Thoracic aorta (tissue), 2 donors: ENCODE results near the gene MAPK10. TPM values are rescaled to one million over a fixed set of nuclear protein-coding genes. Genes with fewer than 3 reads are reported as not detected.

Experiments used
- ATAC-seq: fragments of 150-250 bp; one replicate; pipeline ENCODE4 v1.8.0; 2017; ENCODE audit warnings: low read depth; ENCODE audit not compliant: insufficient number of reproducible peaks, low FRiP score
- DNase-seq: peaks from one replicate; pipeline ENCODE4 v3.0.0-alpha.2; 2020; ENCODE audit warnings: low spot score
- H3K27ac ChIP-seq, 2 donors: fragments of 200-600 bp; sonication (generic); 1 replicate in 1 of 2; 2 replicates in 1 of 2; pipeline ENCODE4 v1.5.1; 2016; ENCODE audit warnings: mild to moderate bottlenecking in 2 of 2, moderate library complexity in 2 of 2
- H3K27me3 ChIP-seq: fragments of 200-600 bp; sonication (generic); replicated peaks from 2 replicates; pipeline ENCODE4 v1.6.0; 2016; ENCODE audit warnings: mild to moderate bottlenecking; ENCODE audit not compliant: insufficient read depth
- H3K36me3 ChIP-seq: fragments of 200-600 bp; sonication (generic); one replicate; pipeline ENCODE4 v1.5.1; 2016
- H3K4me1 ChIP-seq, 2 donors: fragments of 200-600 bp; sonication (generic); 1 replicate in 1 of 2; 2 replicates in 1 of 2; pipeline versions ENCODE4 v1.5.1 to v1.6.0; 2016; ENCODE audit warnings: low read depth in 2 of 2, mild to moderate bottlenecking in 1 of 2; ENCODE audit not compliant: control insufficient read depth in 1 of 2
- H3K4me3 ChIP-seq: fragments of 200-600 bp; sonication (generic); 2 replicates; pipeline ENCODE4 v1.5.1; 2016; ENCODE audit warnings: mild to moderate bottlenecking
- H3K9me3 ChIP-seq: fragments of 200-600 bp; sonication (generic); 2 replicates; pipeline ENCODE4 v1.5.1; 2016
- total RNA-seq, 2 donors: library from RNA; depleted of rRNA; stranded (reverse); fragments of >200 nt; gene quantifications; one replicate each; pipeline versions ENCODE4 v1.1.0 to v1.2.3, GENCODE V29; 2016
- TF ChIP-seq, protein P1 (sequence below): fragments of 200-600 bp; sonication (generic); IDR thresholded peaks from one replicate; pipeline ENCODE4 v1.5.1; 2019; ENCODE audit warnings: antibody characterized with exemption

MAPK10 gene
- total RNA-seq, 2 donors from 2014 or later = 28.8 to 44.7 TPM

DNA sequence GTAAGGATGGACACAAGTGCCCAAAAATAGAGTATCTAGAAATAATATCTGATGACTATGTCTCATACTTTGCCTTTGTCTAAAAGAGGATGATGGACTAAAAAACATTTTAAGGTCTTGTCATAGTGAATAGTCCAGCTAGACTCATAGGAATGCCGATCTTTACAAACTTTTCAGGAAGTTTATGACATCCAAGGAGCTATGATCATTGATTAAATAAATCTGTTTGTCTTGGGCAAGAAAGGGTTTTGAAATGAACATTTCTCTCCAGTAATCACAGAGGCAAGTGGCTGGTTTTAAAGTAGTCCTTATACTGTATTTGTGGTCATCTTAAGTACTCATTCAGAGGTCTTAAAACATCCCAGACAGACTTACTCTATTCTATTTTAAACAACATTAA is 109.8 kb downstream of the MAPK10 start:
- no peaks in the 10 kb centered on the region for H3K4me1 ChIP-seq
- DNase-seq (no peak), ATAC-seq (no peak)
- no peaks in the 10 kb centered on the region for H3K9me3 ChIP-seq
- H3K4me3 ChIP-seq = no peak overlapping the region
- TF ChIP-seq, protein P1, sequence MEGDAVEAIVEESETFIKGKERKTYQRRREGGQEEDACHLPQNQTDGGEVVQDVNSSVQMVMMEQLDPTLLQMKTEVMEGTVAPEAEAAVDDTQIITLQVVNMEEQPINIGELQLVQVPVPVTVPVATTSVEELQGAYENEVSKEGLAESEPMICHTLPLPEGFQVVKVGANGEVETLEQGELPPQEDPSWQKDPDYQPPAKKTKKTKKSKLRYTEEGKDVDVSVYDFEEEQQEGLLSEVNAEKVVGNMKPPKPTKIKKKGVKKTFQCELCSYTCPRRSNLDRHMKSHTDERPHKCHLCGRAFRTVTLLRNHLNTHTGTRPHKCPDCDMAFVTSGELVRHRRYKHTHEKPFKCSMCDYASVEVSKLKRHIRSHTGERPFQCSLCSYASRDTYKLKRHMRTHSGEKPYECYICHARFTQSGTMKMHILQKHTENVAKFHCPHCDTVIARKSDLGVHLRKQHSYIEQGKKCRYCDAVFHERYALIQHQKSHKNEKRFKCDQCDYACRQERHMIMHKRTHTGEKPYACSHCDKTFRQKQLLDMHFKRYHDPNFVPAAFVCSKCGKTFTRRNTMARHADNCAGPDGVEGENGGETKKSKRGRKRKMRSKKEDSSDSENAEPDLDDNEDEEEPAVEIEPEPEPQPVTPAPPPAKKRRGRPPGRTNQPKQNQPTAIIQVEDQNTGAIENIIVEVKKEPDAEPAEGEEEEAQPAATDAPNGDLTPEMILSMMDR = no peak
- no peaks in the 10 kb centered on the region for H3K27me3 ChIP-seq
- H3K27ac ChIP-seq = no peak overlapping the region
- H3K36me3 ChIP-seq = no peaks in the 10 kb centered on the region

DNA sequence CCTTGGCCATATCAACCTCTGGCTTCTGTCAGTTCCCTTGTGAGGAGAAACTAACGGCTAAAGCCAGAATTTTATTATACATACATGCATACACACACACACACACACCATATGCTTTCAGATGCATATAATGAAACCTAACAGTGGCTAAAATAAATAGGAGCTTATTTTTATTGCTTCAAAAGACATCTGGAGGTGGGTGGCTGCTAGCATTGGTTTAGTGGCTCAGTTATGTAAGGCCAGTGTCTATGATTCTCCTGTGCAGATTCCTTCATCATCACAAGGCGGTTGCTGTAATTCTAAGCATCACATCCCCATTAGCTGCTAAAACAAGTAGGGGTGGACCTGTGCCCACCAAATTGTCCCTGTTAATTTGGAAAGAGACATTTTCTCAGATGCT is 110.8 kb downstream of the MAPK10 start:
- DNase-seq (no peak), ATAC-seq (no peak)
- no peak overlapping the region for H3K4me3 ChIP-seq

DNA sequence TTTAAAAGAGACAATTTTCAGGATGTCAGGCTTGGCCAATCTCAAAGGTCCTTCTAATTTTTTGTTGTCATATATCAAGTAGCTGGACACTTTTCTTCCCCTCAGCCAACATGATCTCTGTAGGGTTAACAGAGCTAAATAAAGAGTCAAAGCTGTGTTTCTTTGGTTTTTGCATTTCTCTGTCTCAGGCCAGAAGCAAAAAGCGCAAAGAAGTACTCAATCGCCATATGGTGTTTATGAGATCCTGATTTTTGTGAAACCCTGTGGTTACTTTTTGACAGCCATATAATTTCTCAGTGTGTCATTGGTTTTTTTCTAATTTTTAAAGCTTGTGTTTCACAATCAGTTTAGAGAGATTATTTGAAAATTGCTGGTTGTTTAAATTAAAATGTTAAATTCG is 111.9 kb downstream of the MAPK10 start:
- H3K36me3 ChIP-seq = no peaks in the 10 kb centered on the region
- TF ChIP-seq, protein P1 = no peak
- no peak for ATAC-seq
- DNase-seq = no peak
- H3K27ac ChIP-seq = no peak overlapping the region
- no peaks in the 10 kb centered on the region for H3K9me3 ChIP-seq
- no peaks in the 10 kb centered on the region for H3K4me1 ChIP-seq
- no peak overlapping the region for H3K4me3 ChIP-seq
- H3K27me3 ChIP-seq = no peaks in the 10 kb centered on the region

More for the DNA sequence above, 110.8 kb downstream of the MAPK10 start:
- TF ChIP-seq, protein P1 = no peak
- no peaks in the 10 kb centered on the region for H3K9me3 ChIP-seq
- no peak overlapping the region for H3K27ac ChIP-seq
- H3K4me1 ChIP-seq = no peaks in the 10 kb centered on the region
- H3K36me3 ChIP-seq = no peaks in the 10 kb centered on the region
- no peaks in the 10 kb centered on the region for H3K27me3 ChIP-seq

DNA sequence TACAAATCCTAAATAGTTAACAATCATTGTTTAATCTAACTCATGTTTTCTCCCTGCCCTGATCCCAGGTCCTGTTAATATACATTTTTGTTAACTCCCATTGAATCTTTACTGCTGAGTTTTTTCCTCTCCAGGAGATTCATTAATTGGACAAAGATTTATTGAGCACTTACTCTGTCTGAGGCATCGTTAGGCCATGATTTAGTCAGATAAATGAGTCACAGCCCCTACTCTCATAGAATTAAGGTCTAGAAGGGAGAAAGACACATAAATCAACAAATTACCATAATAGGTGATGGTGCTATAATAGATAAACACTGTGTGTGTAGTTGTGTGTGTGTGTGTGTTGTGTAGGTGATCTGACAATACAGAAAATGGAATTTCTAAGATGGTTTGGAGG is 112.5 kb downstream of the MAPK10 start:
- Histone ChIP-seq H3K4me1 (no peaks in the 10 kb centered on the region), H3K36me3 (no peaks in the 10 kb centered on the region), H3K4me3 (no peak overlapping the region), H3K27ac (no peak overlapping the region), H3K9me3 (no peaks in the 10 kb centered on the region), H3K27me3 (no peaks in the 10 kb centered on the region)
- ATAC-seq (no peak), DNase-seq (no peak)
- TF ChIP-seq, protein P1 = no peak

DNA sequence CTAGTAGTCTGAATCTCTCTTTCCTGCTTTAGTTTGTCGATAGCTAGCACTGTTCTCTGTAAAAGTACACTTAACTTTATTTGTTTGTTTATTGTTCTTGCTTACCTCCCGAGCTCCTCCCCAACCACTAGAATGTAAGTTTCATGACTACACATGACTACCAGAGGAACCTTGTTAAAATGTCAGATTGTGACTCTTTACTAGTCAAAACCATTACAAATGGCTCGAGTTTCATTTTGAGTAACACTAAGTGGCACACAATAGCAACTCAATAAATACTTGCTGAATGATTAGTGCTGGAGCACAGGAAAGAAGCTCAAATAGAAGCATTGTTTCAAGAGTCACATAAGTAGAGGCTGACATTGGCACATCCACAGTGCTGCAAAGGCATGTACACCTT is 116.1 kb downstream of the MAPK10 start:
- Histone ChIP-seq H3K27ac (no peak overlapping the region), H3K27me3 (no peaks in the 10 kb centered on the region), H3K9me3 (peaks cover 2% of the 10 kb centered on the region), H3K4me3 (no peak overlapping the region), H3K4me1 (no peaks in the 10 kb centered on the region), H3K36me3 (no peaks in the 10 kb centered on the region)
- TF ChIP-seq, protein P1 = no peak
- DNase-seq (no peak), ATAC-seq (no peak)
